DOHH2 (cell line): Measurements from ENCODE around the gene COPA.

ENCODE experiments used
- EZH2phosphoT487 ChIP-seq: fragments of 200-600 bp; sonication (generic); IDR thresholded peaks from 2 replicates; pipeline ENCODE4 v1.6.1; 2017; ENCODE audit warnings: borderline replicate concordance, mild to moderate bottlenecking, antibody characterized with exemption, low read length, moderate library complexity, mixed read lengths
- TF ChIP-seq, protein P1 (sequence below): fragments of 200-600 bp; sonication (generic); IDR thresholded peaks from one replicate; pipeline ENCODE4 v1.5.1; 2014; ENCODE audit warnings: antibody characterized with exemption, mild to moderate bottlenecking, low read depth, low read length; ENCODE audit not compliant: poor library complexity, severe bottlenecking

- TF ChIP-seq, protein P1, sequence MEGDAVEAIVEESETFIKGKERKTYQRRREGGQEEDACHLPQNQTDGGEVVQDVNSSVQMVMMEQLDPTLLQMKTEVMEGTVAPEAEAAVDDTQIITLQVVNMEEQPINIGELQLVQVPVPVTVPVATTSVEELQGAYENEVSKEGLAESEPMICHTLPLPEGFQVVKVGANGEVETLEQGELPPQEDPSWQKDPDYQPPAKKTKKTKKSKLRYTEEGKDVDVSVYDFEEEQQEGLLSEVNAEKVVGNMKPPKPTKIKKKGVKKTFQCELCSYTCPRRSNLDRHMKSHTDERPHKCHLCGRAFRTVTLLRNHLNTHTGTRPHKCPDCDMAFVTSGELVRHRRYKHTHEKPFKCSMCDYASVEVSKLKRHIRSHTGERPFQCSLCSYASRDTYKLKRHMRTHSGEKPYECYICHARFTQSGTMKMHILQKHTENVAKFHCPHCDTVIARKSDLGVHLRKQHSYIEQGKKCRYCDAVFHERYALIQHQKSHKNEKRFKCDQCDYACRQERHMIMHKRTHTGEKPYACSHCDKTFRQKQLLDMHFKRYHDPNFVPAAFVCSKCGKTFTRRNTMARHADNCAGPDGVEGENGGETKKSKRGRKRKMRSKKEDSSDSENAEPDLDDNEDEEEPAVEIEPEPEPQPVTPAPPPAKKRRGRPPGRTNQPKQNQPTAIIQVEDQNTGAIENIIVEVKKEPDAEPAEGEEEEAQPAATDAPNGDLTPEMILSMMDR: no peak
- no peak for TF ChIP-seq EZH2phosphoT487
Observed at GRCh38 chr1:160332516-160332915, 10.5 kb downstream of the COPA start.
